BJ (cell line): Measurements from ENCODE around the gene MRPL18. TPM values are rescaled to one million over a fixed set of nuclear protein-coding genes. Genes with fewer than 3 reads are reported as not detected.
"Not testable (repeated sequence)": the region's sequence is repeated elsewhere in the genome, so short reads cannot be mapped to it uniquely, and the experiment has no call there.

ENCODE experiments used
- CTCF ChIA-PET: fragments of 350-600 bp; formaldehyde crosslinking; extraction: SDS; loops from one replicate; lab custom pipeline; 2021; ENCODE audit warnings: antibody characterized with exemption, inconsistent platforms; lab: Yijun Ruan, JAX
- POLR2A ChIA-PET: fragments of 300-600 bp; sonication (Branson Sonifier 250); formaldehyde crosslinking; extraction: SDS; loops from one replicate; lab custom pipeline; 2021; ENCODE audit warnings: antibody characterized with exemption; lab: Charles Lee
- DNase-seq: peaks from one replicate; pipeline ENCODE4 v3.0.0-alpha.2; 2011; ENCODE audit warnings: low read depth
- H3K27me3 ChIP-seq: 2 replicates; pipeline ENCODE4 v1.6.0; 2011; ENCODE audit warnings: low read length; ENCODE audit not compliant: control insufficient read depth, insufficient read depth
- H3K36me3 ChIP-seq: 2 replicates; pipeline ENCODE4 v1.5.1; 2011; ENCODE audit warnings: low read length; ENCODE audit not compliant: control insufficient read depth, insufficient read depth
- H3K4me3 ChIP-seq: 2 replicates; pipeline ENCODE4 v1.5.1; 2011; ENCODE audit warnings: low read depth, mild to moderate bottlenecking, control low read depth, low read length
- polyA plus RNA-seq: library from polyadenylated mRNA; depleted of rRNA; stranded (reverse); fragments of >200 nt; gene quantifications from 2 replicates; pipeline ENCODE4 v1.2.3, GENCODE V29; 2011
- TF ChIP-seq, protein P1 (sequence below): IDR thresholded peaks from 2 replicates; pipeline ENCODE4 v1.5.1; 2011; ENCODE audit warnings: low read depth, mild to moderate bottlenecking, control low read depth, inconsistent platforms, low read length, moderate library complexity; ENCODE audit not compliant: insufficient read depth

MRPL18 gene
- polyA plus RNA-seq, 1 experiment, result 83.6 TPM

DNA sequence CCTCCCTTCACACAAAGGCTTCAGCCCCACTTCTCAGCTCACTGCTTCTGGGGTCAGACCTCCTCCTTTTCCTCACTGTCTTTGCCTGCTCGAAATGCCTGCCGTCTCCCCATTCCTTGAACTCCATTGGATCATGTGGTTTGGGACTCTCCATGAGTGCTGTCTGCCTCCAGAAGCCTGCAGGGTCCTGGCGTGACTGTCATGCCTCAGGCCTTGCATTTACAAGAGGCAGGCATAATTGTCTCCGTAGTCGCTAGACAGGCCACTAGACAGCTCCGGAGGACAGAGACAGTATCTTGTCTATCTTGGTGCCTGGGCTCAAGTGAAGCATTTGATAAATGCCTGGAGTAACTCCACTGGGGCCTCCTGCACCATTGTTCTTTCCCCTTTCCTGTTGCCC, 25.1 kb downstream of the MRPL18 start:
- H3K36me3 ChIP-seq, result no peaks in the 10 kb centered on the region
- no peak for DNase-seq
- H3K4me3 ChIP-seq, result no peak overlapping the region
- TF ChIP-seq, protein P1, sequence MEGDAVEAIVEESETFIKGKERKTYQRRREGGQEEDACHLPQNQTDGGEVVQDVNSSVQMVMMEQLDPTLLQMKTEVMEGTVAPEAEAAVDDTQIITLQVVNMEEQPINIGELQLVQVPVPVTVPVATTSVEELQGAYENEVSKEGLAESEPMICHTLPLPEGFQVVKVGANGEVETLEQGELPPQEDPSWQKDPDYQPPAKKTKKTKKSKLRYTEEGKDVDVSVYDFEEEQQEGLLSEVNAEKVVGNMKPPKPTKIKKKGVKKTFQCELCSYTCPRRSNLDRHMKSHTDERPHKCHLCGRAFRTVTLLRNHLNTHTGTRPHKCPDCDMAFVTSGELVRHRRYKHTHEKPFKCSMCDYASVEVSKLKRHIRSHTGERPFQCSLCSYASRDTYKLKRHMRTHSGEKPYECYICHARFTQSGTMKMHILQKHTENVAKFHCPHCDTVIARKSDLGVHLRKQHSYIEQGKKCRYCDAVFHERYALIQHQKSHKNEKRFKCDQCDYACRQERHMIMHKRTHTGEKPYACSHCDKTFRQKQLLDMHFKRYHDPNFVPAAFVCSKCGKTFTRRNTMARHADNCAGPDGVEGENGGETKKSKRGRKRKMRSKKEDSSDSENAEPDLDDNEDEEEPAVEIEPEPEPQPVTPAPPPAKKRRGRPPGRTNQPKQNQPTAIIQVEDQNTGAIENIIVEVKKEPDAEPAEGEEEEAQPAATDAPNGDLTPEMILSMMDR, result no peak
- POLR2A ChIA-PET, result no interaction called here
- H3K27me3 ChIP-seq, result peaks cover 6% of the 10 kb centered on the region; the same call in 1 of the 2 replicates
- CTCF ChIA-PET, result no interaction called here

DNA sequence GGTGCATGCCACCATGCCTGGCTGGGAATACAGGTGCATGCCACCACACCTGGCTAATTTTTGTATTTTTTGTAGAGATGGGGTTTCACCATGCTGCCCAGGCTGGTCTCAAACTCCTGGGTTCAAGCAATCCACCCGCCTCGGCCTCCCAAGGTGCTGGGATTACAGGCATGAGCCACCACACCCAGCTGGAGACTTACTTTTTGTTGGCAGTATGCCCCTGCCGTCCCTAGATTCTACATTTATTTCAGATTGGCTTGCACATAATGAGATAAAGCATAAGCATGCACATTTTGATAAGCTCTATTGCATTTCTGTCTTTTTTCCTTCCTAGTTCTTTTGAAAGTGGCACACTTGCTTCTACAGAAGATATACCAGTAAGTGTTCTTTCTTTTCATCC, 26.5 kb downstream of the MRPL18 start:
- POLR2A ChIA-PET, H3K36me3 ChIP-seq, CTCF ChIA-PET, DNase-seq, H3K27me3 ChIP-seq, H3K4me3 ChIP-seq: not testable (repeated sequence)

DNA sequence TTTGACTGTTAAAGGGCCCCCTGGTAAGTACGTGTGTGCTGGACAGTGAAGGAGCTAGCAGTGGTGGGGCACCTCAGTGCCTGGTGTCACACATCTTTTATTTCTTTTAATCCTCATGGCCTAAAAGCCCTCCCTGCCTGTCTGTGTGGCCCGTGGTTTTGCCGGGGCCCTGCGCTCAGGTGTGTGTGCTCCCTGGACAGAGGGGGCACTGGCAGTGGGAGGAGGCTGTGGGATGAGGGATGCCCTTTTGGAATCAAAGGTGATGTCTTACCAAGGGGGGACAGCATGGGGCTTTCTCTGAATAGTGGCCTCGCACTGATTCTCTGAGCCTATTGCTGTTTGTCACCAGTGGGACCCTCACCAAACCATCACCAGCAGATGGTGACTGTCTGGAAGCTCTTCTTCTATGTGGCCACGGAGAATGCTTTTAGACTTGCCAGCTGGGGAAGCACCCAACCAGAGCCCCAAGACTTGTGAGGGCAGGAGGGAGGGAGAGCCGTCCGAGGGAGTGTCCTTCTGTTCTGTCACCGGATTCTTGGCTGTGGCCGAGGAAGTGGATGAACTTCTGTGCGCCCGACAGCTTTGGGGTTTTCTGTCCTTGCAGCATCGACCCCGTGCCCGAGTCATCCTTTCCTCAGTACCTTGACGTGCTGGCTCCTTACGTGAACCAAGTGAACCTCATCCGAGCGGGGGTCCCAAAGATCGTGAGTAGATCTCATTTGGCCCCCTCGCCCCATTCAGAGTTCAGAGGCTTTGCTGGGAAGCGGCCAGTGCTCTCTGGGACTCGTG, 27.9 kb downstream of the MRPL18 start:
- ChIA-PET CTCF (no interaction called here), POLR2A (no interaction called here)
- no peak for DNase-seq
- Histone ChIP-seq H3K27me3 (peaks cover 8% of the 10 kb centered on the region), H3K36me3 (no peaks in the 10 kb centered on the region), H3K4me3 (no peak overlapping the region)
- TF ChIP-seq, protein P1, result no peak

DNA sequence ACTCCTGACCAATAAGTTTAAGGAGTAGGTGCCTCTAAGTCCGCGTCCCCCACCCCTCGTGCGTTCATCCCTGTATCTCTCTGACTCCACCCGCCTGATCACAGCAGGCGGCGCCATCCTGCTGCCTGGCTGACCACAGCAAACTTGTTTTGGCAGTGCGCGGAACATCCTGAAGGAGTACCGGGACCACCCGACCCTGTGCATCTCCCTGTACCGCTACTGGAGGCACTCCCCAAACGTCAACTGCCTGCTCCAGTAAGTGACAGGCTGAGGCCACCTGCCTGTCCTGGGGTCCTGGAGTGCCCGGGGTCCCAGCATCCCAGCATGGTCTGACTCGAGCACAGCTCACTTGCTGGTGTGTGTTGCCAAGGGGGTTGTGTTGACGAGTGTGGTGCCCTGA, 28.8 kb downstream of the MRPL18 start:
- no peak for DNase-seq
- ChIA-PET CTCF (no interaction called here), POLR2A (no interaction called here)
- peaks cover 8% of the 10 kb centered on the region for H3K27me3 ChIP-seq
- no peak overlapping the region for H3K4me3 ChIP-seq
- TF ChIP-seq, protein P1, result no peak
- no peaks in the 10 kb centered on the region for H3K36me3 ChIP-seq

DNA sequence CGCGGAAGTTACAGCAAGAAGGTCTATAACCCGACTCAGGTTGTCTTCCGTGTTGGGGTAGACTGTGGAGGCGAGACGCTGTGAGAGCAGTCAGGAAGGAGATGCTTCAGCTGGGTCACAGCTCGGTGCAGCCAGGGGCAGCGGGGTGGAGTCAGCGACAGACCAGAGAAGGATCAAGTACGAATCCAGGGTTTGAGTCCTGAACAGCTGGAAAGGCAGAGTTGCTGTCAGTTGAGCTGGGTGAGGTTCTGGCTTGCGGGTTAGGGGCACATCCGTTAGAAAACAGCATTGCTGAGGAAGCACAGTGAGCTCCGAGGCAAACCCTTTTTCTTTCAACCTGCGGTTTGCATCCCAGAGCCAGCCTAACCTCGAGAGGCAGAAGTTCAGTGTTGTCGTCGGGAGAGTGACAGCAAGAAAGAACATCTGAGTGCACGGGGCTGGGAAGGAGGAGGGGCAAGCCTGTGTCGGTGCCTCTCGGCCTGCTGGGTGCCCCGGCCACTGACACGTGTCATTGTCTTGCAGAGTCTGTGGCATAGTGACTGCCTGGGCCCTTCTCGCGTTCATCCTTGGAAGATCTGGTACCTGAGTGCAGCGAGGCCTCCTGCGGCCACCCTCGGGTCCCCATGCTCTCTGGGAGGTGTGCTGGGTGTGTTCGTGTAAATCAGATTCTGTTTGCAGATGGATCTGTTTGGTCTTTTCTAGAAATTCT, 29.8 kb downstream of the MRPL18 start:
- Histone ChIP-seq H3K36me3 (no peaks in the 10 kb centered on the region), H3K4me3 (no peak overlapping the region), H3K27me3 (peaks cover 8% of the 10 kb centered on the region)
- ChIA-PET POLR2A (no interaction called here), CTCF (interaction anchor here (0.8 to 1.1 kb wide), 2 partner anchors 10 to 14 kb away, joined by 3 read pairs; no protein-coding TSS in a partner anchor)
- DNase-seq, result no peak
- TF ChIP-seq, protein P1, result no peak
